HG02852 (cell line): ENCODE measurements around the gene DDAH2.
"Not testable (repeated sequence)": the region's sequence is repeated elsewhere in the genome, so short reads cannot be mapped to it uniquely, and the experiment has no call there.

Source experiments
- ATAC-seq: cut with Tn5 transposase; IDR thresholded peaks from one replicate; pipeline ENCODE4 v1.9.1; 2021; ENCODE audit warnings: mild to moderate bottlenecking, moderate library complexity; ENCODE audit not compliant: unreplicated experiment

Gene DDAH2

DNA sequence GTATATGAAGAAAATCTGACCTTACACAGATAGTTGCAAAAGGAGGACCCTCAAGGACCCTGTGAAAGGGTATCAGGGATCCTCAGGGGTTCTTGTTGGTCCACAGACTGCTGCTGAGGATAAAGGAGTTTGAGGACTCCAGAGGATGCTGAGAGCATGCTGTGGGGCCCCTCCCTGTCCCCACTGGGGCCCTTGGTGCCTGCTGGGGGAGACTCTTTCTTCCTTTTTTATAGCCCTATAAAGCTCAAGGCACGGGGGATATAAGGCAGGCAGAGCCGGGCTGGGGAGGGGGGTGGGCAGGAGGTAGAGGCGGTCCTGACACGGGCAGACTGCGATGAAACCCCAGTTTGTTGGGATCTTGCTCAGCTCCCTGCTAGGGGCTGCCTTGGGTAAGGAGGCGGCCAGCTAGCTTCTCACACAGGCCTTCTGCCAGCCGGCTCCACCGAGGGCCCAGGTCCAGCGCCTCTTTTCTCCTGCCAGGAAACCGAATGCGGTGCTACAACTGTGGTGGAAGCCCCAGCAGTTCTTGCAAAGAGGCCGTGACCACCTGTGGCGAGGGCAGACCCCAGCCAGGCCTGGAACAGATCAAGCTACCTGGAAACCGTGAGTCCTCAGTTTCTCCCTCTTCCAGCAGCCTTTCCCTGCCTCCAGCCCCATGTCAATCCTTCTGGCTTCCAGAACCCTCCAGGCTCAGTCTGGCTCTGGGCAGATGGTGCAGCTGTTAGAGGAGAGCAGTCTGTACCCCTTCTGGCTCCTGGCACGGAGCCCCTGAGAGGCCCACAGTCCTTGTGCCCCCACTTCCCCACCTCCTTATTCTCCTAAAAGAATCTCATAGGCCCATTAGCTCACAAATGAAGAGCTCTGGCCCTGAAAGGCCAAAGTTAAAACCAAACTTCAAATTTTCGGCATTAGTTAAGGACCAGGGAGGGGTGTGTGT, 13.8 kb downstream of the DDAH2 start, which contains the start of gene LY6G6D:
Gene LY6G6D, plus strand, starts transcription at position 327 of the 937 bp plus-strand sequence. Its CDS starts 8 bp downstream, at position 335.
- ATAC-seq, result no peak

DNA sequence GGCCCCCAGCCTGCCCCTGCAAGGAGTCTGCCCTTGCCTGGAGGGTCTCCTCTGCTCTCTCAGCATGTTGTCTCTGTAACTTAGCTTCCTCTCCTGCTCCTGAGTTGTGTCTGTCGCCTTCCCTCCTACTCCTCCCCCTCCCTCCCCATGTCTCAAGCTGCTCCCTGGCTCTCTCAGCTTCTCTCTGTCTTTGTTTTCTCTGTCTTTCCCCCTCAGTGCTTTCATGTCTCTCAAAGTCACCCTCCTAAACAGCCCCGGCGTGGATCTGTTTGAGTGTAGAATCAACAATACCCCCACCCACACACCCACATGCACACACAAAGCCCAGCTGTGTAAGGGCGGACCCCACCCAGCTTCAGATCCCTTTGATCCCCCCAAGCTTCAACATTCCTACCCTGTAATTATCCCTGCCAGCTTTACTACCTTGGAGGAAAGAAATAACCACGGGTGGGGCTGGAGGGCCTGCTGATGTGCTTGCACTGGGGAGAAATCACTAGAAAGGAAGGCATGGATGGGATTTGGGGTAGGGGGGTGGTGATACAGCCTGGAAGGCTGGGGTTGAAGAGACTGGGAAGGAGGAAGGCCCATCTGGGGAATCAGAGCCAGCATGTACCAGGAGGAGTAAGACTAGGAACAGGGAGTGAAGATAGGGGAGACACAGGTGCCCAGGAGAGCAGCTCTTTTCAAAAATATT, 15.0 kb downstream of the DDAH2 start:
- ATAC-seq, result no peak

DNA sequence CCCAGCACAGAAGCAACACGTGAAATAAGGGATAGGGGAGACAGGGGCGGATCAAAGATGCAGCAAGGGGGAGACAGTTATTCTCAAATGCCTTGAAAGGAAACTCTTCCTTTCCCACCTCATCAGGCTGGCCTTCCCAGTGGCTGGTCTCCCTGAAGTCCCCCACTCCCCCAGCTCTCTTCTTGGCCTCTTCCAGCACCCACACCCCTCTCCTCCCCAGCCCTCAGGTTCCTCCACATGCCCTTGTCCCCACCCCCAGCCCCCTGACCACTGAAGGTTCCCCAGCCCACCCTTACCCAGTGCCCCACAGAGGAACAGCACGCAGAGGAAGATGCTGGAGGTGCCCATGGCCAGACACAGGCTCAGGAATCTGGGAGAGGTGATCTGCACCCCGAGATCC, 15.6 kb downstream of the DDAH2 start:
- ATAC-seq, result no peak

DNA sequence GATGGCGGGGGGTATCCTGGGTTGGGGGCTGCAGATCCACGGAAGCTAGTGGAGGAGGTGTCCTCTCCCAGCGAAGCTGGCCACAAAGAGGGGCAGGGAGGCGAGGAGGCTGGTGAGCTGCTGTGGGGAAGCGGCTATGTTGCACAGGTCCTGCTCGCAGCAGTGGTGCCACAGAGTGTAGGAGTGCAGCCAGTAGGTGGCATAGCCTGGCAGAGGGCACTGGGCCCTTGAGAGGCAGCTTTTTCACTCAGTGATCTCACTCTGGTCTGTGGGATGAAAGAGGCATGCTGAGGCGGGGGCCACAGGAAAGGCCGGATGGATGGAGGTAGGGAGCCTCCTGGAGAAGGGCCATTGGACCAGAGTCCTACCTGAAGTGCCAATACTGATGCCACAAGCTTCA, 16.8 kb downstream of the DDAH2 start:
- ATAC-seq, result no peak

DNA sequence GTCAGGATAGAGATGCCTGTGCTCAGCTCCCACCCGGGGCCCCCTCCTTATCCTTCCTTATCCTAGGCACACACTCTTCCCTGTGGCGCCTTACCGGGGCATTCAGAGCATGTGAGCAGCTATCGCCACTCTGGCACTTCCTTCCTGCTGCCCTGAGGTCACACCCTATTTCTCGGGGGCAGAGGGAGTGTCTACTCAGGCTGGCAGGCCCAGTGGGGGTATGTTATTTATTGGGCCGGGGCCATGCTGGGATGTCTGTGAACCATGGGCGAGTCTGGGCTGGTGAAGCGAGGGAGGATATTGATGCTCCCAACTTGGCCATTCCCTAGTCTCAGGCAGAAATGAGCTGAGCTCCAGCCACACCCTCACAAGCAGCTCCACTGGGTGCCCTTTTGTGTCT, 17.9 kb downstream of the DDAH2 start:
- ATAC-seq, result no peak

DNA sequence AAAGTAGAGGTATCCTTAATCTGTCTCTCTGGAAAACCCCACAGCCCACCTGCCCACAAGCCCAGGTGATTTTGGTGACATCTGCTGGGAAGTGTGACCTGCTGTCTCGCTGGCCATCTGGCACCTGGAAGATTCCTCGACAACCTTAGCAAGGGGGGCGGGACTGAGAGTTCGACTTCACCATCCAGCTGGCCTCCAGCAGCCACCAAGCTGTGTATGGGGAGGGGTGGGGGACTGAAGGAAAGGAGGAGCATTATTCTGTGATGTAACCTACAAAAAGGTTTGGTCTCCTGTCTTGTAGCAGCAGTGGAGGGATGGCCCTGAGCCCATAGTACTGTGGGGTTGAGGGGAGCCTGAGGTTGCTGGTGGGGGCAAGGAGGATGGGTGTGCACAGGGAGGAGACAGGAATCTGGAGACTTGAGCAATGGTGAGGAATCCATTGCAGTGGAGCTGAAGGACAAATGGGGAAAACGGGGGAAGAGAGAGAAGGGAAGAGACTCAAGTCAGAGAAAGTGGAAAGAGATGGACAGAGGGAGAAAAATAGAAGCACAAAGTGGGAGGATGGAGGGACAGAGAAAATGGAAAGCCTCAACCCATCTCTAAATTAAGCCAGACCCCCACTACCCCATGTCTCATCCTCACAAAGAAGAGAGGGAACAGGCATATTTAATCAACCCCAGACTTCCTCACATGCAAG, 18.4 kb downstream of the DDAH2 start:
- no peak for ATAC-seq

DNA sequence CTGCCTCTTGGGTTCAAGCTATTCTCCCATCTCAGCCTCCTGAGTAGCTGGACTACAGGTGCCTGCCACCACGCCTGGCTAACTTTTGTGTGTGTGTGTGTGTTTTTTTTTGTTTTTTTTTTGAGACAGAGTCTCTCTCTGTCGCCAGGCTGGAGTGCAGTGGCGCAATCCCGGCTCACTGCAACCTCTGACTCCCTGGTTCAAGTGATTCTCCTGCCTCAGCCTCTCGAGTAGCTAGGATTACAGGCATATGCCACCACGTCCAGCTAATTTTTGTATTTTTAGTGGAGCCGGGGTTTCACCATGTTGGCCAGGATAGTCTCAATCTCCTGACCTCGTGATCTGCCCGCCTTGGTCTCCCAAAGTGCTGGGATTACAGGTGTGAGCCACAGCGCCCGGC, 19.9 kb downstream of the DDAH2 start:
- ATAC-seq, result not testable (repeated sequence)

DNA sequence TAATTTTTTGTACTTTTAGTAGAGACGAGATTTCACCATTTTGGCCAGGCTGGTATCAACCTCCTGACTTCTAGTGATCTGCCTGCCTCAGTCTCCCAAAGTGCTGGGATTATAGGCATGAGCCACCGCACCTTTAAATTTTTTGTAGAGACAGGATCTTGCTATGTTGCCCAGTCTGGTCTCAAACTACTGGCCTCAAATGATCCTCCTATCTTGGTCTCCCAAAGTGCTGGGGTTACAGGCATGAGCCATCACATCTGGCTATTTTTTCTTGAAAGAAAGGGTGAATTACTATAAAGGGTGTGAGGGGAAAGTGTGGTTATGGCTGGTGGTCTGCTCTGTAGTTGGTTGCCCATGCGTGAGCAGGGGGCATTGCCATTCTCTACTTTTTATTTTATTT, 20.9 kb downstream of the DDAH2 start:
- ATAC-seq, result no peak

DNA sequence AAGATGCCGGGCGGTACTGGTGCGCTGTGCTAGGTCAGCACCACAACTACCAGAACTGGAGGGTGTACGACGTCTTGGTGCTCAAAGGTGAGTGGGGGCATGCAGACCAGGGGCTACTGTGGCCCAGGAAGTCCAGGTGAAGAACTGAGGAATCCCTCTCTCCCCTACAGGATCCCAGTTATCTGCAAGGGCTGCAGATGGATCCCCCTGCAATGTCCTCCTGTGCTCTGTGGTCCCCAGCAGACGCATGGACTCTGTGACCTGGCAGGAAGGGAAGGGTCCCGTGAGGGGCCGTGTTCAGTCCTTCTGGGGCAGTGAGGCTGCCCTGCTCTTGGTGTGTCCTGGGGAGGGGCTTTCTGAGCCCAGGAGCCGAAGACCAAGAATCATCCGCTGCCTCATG, 21.4 kb downstream of the DDAH2 start:
- ATAC-seq, result no peak

DNA sequence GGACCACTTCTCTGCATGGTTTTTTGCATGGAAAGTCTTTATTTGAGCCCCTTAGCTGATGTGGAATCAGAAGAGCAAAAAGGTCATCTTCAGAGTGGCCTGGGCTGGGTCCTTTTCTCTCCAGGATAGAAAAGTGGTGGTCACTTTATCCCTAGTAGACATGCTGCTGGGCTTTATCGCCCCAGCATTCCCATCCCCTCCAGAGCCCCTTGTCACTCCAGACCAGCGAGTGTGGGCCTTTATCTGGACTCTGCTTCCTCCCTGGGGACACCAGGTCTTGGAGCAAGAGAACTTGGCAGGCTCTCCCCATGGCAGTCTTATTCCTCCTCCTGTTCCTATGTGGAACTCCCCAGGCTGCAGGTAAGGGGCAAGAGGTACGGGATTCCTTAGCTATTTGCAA, 22.5 kb downstream of the DDAH2 start, which contains the start of gene LY6G6F:
Gene LY6G6F, plus strand, starts transcription at position 268 of the 400 bp plus-strand sequence. Its CDS starts 41 bp downstream, at position 309.
- ATAC-seq, result no peak

DNA sequence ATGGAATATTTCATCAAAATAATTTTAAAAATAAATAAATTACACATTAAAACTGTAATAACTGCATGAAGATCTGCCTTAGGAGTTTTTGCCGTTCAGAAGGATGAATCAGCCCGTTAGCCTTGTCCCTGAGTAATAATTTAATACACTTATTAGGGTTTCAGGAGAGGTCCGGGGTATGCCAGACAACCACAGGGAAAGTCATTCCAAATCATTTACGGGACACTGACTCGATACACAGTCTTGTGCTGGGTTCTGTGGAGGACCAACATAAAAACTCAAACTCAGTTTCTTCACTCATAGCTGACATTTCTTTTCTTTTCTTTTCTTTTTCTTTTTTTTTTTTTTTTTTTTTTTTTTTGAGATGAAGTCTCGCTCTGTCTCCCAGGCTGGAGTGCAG, 23.2 kb downstream of the DDAH2 start:
- no peak for ATAC-seq

DNA sequence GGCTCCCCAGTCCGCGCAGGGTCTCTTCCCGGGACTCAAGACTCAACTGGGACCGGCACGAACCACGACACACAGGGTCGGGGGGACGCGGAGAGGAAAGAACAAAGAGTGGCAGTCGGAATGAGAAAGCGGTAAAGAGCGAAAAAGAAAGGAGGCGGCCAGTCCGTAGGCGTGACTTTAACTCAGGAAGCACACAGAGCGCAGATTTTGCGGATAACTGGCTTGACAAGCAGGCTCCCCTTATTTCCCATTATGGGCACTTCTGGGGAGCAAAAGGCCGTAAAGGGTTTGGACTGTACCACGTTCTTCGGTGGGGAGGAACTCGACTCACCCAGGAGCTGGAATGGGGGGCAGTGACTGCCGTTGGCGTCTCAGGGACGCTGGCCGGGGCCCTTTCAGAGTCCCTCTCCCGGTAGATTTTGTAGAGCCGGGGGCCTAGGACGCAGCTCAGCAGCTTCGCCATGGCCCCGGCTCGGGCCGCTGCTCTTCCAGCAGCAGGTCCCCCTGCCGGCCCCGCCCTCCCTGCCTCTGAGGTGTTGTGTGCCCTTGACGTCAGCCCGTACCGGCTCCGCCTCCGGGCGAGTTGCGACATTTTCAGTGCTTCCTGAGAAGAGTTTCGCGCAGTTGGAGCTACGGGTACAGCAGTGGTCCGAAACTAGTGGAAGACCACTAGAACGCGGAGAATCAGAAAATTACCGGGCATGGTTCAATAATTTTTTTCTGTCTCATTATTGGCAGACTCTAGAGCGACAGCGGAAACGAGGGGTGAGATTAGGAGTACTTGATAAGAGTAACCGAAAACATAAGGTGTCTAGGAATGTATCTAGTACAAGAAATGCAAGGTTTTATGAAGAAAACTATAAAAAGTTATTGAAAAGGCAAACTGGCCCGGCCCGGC, 26.0 kb downstream of the DDAH2 start, which contains the start of gene ABHD16A:
Gene ABHD16A, minus strand, starts transcription at position 506 of the 898 bp plus-strand sequence. Its CDS starts 43 bp downstream, at position 463.
- peak; percentile 85 for ATAC-seq

DNA sequence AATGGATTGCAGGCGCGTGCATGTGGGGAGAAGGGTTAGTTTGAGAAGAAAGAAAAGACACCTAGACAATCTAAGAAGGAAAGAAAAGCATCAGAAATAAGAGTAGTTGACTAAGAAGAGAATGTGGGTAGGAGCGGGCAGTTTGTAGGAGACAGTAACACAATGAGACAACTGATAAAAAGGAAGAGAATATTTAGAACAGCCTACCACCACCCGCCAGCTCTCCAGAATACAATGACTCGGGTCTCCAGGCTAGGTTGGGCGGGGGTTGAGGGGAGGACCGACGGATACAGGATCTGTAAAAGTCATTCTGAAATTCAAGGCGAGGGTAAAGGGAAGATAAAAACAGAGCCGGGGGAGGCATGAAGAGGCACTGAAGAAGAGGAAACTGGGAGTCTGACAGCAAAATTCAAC, 26.7 kb downstream of the DDAH2 start:
- ATAC-seq, result peak; percentile 19

DNA sequence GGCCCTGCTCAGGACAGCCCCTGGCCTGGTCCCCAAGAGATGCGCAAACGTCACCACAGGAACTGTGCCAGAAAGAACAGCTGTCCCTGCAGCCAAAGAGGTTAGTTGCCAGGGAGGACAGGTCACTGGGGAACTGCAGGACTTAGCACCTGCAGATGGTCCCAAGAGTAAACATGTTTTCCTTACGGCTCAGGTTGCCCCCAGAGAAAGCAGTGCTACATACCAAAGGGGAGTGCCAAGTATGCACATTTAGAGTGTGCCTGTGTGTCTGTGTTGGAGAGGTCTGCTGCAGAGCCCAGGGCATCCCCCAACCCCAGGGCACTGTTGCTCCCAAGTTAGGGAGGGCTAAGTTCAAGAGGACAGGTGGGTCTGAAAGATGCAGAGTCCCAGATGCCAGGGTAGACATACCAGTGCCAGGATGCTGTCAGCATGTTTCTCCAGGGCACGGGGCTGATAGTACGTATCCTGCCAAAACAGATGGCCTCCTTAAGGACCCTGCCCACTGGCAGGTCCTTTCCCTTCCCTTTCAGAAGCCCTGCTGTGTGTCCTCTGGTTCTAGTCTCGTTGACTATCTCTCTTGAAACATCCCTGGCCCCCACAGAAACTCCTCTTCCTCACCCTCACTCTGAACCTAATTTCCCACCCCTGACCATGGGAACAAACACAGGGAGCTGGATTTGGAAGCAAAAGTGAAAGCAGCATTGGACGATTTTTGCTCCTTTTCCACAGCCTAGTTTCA, 27.3 kb downstream of the DDAH2 start:
- no peak for ATAC-seq

DNA sequence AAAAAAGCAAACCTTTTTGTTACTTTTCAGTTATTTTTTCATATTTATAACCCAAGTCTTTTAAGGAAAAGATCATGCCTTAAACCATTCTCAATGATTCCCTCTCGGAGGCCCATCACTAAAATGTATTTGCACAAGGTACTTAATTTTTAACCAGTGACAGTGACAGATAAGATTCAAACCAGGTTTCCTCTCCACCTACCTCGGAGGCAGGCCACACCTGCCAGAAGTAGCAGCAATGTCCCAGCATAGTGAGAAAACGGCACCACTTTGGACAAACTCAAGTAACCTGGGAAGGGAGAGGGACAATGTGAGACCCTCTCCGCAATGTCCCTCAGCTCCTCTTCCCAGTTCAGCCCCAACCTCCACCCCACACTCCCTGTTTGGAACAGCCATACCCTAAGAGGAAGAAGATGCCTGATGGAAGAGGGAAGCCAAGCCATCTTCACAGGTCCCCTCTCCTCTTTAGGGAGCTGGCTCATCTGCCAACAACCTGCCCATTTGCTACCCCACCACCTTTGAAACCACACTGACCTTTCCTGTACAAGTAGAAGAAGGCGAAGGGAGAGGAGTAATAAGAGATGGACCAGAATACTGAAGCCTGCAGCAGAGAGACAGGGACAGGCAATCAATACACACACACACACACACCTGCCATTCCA, 28.2 kb downstream of the DDAH2 start:
- no peak for ATAC-seq

DNA sequence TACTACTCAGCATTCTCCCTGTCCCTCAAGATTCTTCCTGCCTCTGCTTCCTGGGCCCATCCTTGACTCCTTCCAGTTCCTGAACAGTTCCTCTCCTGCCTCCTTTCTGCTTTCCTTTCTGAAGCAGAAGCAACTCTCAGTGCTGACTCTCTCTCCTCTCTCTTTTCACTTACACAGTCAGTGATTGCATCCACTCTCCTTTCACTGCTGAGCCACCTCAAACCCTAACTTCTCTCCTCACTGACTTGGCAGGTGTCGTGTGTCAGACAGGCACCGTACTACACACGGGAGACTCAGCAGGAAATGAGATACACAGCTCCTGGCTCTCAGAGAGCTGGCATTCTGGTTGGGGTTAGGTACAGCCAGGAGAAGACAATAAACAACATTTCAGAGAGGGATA, 31.5 kb downstream of the DDAH2 start:
- no peak for ATAC-seq

DNA sequence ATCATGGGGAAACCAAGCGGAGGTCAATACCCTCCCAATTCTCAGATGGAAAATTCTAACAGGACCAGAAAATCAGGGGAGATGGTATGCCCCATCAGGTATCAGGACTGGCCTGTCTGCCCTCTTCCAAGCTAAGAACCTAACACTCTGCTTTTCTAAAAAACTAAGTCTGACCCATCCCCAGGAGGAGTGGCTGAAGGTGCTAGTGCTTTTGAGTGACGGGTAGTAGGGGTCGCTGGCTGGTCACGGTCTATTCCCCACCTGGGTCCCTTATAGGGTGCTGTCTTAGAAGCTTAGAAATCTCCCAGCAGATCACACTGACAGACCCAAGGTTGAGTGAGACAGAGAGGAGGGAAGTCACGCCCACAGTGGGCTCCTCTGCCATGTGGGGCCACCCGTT, 35.6 kb downstream of the DDAH2 start:
- no peak for ATAC-seq

DNA sequence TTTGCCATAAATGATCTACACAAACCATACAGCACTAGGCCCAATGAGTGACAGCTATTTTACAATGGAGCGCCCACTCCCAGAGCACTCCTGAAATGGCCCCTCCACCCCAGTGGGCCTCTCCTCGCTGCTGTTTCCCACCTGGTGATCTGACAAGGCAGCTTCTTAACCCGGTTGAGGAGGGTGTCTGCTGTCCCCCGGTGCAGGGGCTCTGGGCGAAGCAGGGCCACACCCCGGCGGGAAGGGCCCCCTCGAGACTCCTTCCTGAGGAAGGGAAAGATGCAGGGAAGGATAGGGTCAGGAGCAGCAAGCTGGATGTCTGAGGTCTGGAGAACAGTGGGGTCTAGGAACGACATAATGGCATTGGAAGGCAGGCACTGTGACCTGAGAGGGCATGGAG, 36.2 kb downstream of the DDAH2 start:
- no peak for ATAC-seq

DNA sequence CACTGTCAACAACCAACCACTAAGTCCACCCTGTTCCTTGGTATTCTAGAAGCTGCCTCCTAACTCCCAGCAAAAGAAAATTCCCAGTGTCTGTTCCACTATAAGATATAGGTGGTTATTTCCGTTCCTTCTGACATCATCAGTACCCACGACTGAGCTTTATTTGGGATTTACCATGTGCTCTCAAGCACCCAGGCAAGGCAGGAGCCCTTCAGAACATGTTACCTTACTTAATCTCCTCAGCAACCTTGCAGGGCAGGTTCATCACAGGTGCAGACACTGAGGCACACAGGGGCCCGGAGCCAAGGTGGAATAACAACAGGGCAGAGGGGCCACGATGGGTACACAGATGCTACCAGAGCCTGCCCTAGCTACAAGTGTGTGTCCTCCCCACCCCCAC, 36.7 kb downstream of the DDAH2 start:
- no peak for ATAC-seq
